ENCODE results near the gene JMJD1C. TPM values are rescaled to one million over a fixed set of nuclear protein-coding genes. Genes with fewer than 3 reads are reported as not detected.

The JMJD1C gene
- total RNA-seq, 2 donors from 2014 or later = 40.9 to 44.3 TPM

DNA sequence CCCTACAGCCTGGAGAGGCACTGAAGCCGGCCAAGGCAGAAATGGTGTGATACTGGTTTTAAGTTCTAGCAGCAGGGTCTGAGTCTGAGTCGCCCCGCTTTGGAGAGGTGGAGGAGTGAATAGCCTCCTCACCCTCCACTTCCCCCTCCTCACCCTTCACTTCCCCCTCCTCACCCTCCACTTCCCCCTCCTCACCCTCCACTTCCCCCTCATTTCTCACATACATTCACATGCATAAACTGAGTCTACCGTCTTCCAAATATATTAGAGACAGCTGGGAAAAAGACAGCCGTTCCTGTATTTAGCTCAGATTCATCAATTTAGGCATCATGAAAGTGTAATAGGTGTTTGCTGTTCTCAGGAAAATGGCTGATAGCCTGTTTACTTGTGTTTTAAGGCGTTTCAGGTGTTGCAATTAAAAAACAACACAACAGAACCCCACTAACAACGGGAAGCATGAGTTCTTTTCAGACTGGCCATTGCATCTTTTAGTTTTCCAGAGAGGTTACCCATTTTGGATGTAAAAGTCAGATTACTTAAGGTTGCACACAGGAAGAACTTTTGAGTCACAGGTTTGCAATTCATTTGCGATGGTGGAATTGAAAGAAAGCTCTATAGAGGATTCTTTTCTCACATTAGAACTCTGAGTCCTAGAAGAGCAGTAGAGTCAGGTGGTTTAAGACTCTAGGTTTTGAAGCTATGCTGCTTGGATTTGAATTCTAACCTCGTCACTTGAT, 331.8 kb downstream of the JMJD1C start:
- DNase-seq (no peak), ATAC-seq (no peak)

DNA sequence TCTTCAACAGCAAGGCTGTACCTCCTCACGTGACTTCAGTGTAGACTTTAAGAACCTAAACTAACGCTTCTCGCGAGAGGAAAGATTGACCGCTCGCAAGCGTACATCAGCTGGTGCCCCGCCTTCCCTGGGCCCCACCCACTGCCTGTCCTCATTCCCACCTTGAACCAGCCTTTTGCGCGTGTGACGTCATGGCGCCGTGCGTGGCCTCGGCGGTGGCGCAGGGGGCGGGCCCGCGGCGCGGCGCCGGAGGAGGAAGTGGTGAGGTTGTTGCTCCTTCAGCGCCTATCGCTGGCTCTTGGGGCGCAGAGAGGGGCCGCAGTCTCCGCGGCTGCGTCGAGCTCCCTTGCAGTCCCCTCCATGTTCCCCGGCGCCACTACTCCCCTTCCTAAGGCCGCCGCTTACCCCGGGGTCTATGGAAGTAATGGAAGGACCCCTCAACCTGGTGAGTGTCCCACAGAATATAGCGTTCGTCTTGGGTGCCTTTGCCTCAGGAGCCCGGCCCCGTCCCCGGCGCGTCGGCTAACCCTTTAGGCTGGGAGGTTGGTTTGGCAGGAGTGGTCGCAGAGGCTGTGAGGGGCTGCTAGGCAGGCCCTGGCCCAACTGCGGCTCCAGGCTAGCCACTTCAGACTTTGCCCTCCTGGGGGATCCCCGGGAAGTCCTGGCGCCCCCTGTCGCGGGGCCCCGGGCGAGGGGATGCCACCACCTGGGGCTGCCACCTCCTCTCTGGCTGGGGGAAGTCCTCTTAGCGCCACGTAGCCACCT, 332.5 kb downstream of the JMJD1C start, which contains the start of gene NRBF2:
NRBF2 (plus strand) TSS at position 273 of the 765 bp plus-strand sequence; CDS start at position 416, 143 bp downstream.
- peak; percentile 99 to 100 for ATAC-seq
- intact Hi-C loops (cut with DNase I) = loop anchor here in 1 of 2 donors (10.0 kb wide), 1 partner anchor 138 kb away; no protein-coding TSS in a partner anchor

More for the DNA sequence above, 331.8 kb downstream of the JMJD1C start:
- intact Hi-C loops (cut with DNase I) = loop anchor here in 1 of 2 donors (10.0 kb wide), 1 partner anchor 139 kb away; no protein-coding TSS in a partner anchor

DNA sequence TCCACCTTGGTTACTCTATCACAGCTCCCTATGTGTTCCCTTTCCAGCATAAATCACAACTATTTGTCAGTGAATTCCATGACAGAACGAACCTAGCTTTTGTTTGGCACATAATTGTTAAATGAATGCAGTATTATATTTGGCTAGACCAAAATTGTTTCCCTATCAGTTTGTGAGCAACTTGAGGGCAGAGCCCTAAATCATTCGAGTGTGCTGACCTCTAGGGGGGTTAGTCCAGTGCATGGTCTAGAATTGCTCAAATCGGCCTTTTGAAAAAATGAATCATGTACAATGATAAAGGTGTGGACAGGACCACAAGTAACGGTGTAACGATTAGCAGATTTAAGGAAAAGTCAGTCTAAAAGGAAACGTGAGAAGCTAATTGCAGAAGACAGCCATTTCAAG, 333.1 kb downstream of the JMJD1C start:
- ATAC-seq = no peak

More for the DNA sequence above, 332.5 kb downstream of the JMJD1C start, which contains the start of gene NRBF2:
- peak; percentile 99 for DNase-seq

DNA sequence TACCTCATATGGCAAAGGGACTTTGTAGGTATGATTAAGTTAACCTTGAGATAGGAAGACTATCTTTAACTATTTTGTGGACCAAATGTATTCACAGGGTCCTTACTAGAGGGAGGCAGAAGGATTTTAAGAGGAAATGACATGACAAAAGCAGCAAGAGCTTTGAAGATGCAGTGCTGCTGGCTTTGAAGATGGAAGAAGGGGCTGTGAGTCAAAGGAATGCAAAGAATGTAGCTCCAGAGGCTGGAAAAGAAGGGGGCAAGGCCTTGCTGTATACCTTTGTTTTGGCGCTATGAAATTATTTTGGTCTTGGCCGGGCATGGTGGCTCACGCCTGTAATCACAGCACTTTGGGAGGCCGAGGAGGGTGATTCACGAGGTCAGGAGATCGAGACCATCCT, 335.9 kb downstream of the JMJD1C start:
- DNase-seq = no peak
- no peak for ATAC-seq
- intact Hi-C loops (cut with DNase I) = loop anchor here in 1 of 2 donors (10.0 kb wide), 1 partner anchor 135 kb away; no protein-coding TSS in a partner anchor

More for the DNA sequence above, 333.1 kb downstream of the JMJD1C start:
- no peak for DNase-seq
- intact Hi-C loops (cut with DNase I) = loop anchor here in 1 of 2 donors (10.0 kb wide), 1 partner anchor 138 kb away; no protein-coding TSS in a partner anchor

DNA sequence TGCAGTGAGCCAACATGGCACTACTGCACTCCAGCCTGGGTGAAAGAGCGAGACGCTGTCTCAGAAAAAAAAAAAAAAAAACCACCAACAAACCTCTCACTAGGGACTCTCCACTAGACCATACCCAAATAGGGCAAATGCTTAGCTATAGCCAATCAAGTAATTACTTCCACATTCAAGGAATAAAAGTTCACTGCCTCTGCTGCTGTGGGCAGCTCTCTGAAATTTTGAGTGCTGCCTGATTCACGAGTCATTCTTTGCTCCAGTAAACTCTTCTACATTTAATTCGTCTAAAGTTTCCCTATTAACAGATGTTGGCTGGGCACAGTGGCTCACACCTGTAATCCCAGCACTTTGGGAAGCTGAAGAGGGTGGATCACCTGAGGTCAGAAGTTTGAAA, 337.3 kb downstream of the JMJD1C start:
- no peak for DNase-seq
- ATAC-seq = no peak
- intact Hi-C loops (cut with DNase I) = no loop called here

DNA sequence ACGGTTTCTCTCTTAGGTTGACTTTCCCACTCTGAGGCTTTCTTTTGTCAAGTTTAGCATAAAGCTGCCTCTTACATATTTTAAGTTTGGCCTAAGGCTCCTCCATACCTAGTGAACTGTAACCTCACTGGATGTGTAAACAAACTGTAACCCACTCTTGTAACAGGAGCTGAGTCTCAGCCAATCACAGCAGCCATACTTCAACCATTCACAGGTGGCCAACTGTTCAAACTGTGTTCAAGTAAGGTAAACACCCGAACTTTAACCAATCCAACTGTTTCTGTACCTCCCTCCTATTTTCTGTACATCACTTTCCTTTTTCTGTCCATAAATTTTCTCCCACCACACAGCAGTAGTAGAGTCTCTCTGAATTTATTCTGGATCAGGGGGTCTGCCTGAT, 340.3 kb downstream of the JMJD1C start:
- intact Hi-C loops (cut with DNase I) = no loop called here
- no peak for DNase-seq

DNA sequence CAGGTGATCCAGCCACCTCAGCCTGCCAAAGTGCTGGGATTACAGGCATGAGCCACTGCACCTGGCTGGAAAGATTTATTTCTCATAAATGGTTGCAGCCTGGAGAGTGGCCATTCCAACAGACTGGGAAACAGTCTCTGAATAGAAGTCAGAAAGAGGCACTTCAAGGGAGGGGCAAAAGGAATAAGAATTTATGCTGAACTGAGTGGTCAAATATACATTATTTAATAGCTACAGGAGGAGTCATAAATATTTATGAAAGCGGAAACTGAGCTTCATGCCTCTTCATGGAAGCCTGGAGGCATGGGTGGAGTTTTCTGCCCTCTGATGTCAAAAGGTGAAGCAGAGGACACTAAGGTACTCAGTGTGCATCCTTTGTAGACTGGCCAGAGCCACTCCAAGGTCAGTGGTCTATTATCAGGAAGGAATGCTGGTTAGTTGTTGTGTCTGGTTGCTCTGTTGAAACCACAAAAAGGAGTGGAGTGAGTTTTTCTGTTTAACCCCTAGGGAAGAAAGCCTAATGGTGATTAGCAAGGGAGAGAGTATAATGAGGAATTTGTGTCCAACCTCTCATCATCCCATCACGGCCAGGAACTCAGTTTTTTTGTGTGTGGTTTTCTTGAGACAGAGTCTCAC, 341.9 kb downstream of the JMJD1C start:
- no peak for ATAC-seq
- intact Hi-C loops (cut with DNase I) = no loop called here
- DNase-seq = no peak

More for the DNA sequence above, 340.3 kb downstream of the JMJD1C start:
- ATAC-seq = no peak

DNA sequence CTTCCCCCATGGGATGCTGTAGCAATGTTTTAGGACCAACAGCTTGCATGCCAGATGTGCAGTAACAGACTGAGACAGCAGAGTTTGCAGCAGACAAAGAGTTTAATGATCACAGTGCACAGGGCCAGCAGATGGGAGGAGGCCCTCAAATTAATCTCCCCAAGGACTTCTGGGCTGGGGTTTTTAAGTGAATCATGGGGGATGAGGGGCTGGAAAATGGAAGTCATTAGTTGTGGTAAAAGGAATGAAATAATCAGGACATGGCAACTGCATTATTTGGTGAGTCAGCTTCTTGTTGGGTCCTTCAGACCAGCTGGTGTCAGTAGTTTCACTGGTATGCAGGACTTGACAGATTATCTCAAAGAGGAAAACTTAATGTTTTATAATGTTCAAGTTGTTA, 345.2 kb downstream of the JMJD1C start:
- intact Hi-C loops (cut with DNase I) = no loop called here
- ATAC-seq = peak in 1 of 2 donors; percentile 80
- no peak for DNase-seq

DNA sequence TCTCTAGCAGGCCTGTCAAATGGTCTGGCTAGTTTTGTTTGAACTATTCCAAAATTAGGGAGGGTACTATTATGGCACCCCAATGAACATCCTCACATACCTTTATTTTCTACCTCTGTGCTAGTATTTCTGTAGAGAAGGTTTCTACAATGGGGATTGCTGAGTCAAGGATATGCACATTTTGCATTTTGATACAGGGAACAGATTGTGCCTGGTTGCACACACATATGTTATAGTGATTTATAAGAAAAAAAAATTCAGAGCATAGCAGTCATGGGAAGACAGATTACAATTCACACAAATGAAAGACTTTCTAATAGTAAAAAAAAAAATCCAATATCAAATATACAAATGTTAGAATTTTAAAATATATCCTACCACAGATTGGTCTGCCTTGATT, 346.7 kb downstream of the JMJD1C start:
- DNase-seq (no peak), ATAC-seq (no peak)
- intact Hi-C loops (cut with DNase I) = no loop called here

Small RNAs within 50 kb of the gene (microRNA-seq; reads per million reads assigned to microRNA genes)
- 97.9 to 129 reads per million in 2 donors for gene MIR1296

Other genes starting within 250 kb of the JMJD1C start
- 10 to 100 TPM; 25.4 to 34.1 TPM for gene REEP3, start 55.4 kb upstream of the JMJD1C start, total RNA-seq